Esophagus (tissue), 2 donors: ENCODE results near the gene LRIG3. TPM values are rescaled to one million over a fixed set of nuclear protein-coding genes. Genes with fewer than 3 reads are reported as not detected.
"Not testable (repeated sequence)": the region's sequence is repeated elsewhere in the genome, so short reads cannot be mapped to it uniquely, and the experiment has no call there.

Source experiments
- H3K27ac ChIP-seq, 2 donors: one replicate each; pipeline ENCODE4 v1.5.1; 2013; ENCODE audit warnings: low read depth in 2 of 2, mild to moderate bottlenecking in 2 of 2, inconsistent platforms in 1 of 2, low read length in 1 of 2, moderate library complexity in 1 of 2
- H3K27me3 ChIP-seq, 2 donors: one replicate each; pipeline ENCODE4 v1.6.1; 2013; ENCODE audit warnings: low read length in 2 of 2, control low read depth in 1 of 2, mild to moderate bottlenecking in 1 of 2; ENCODE audit not compliant: insufficient read depth in 2 of 2, control insufficient read depth in 1 of 2
- H3K36me3 ChIP-seq, 2 donors: one replicate each; pipeline ENCODE4 v1.6.1; 2013; ENCODE audit warnings: low read length in 1 of 2; ENCODE audit not compliant: control insufficient read depth in 2 of 2, insufficient read depth in 2 of 2
- H3K4me1 ChIP-seq, 2 donors: one replicate each; pipeline ENCODE4 v1.6.1; 2013; ENCODE audit warnings: low read length in 1 of 2; ENCODE audit not compliant: control insufficient read depth in 2 of 2, insufficient read depth in 2 of 2
- H3K4me3 ChIP-seq, 2 donors: one replicate each; pipeline ENCODE4 v1.5.1; 2013; ENCODE audit warnings: low read length in 2 of 2, mild to moderate bottlenecking in 2 of 2, low read depth in 1 of 2, moderate library complexity in 1 of 2
- H3K9me3 ChIP-seq, 2 donors: one replicate each; pipeline ENCODE4 v1.6.1; 2013; ENCODE audit warnings: mild to moderate bottlenecking in 2 of 2, low read depth in 1 of 2, low read length in 1 of 2, moderate library complexity in 1 of 2; ENCODE audit not compliant: control insufficient read depth in 2 of 2, insufficient read depth in 1 of 2
- WGBS, 2 donors: extraction: QIAGEN DNeasy Blood & Tissue Kit; methylation state at CpG; one replicate each; pipeline ENCODE4 v1.1.7; 2013; 5-methylcytosine and 5-hydroxymethylcytosine counted together
- polyA plus RNA-seq, 2 donors: library from polyadenylated mRNA; stranded (reverse); fragments of 200-250 nt; gene quantifications; one replicate each; pipeline ENCODE4 v1.2.3, GENCODE V29; 2013
- donor health status: healthy with polysubstance abuse.
- donor health status: Bipolar disorder and iron deficiency.

LRIG3 gene
- polyA plus RNA-seq, 2 donors: 9.9 to 13.7 TPM

DNA sequence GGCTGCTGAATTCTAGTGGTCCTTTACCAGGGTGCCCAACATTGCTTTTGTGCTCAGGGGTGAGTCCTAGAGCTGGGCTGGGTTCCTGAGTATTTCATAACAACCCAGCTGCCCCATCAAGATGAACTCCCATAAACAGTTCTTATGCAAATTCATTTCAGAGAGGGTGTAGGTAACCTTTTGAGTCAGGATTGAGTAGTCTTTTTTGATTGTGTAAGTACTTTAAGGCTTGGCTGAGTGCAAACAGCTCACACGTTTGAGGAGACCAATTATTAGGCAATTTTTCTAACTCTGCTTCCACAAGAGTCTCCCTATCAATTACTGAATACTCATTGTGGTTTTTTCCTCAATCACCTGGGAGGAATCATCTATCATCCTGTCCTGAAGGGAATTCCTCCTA lies 63.1 kb downstream of the LRIG3 start:
- H3K9me3 ChIP-seq, H3K36me3 ChIP-seq, H3K27me3 ChIP-seq, H3K4me1 ChIP-seq, H3K4me3 ChIP-seq: not testable (repeated sequence)
- H3K27ac ChIP-seq: peak overlapping the region in 1 of 2 donors; percentile 60
- 10 to 13% methylated on average over 1 of the region's 1 CpG for WGBS, 2 donors

DNA sequence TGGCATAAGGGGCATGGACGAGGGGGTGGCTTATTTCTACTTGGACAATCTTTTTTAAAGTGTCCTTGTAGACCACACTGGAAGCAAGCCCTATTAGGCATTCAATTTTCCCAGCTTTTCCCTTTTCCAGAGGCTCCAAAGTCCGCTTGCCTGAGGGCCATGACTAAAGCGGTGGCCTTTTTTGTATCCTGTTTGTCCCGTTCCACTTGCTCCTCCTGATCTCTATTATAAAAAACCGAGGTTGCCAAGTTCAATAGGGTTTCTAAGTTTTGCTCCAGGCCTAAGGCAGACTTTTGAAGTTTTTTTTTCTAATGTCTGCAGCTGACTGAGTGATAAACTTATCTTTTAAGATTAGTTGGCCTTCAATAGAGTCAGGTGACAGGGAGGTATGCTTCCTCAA lies 64.7 kb downstream of the LRIG3 start:
- 56% methylated on average over 5 of the region's 5 CpGs for WGBS, 2 donors
- H3K36me3 ChIP-seq, H3K9me3 ChIP-seq, H3K27me3 ChIP-seq, H3K4me3 ChIP-seq, H3K4me1 ChIP-seq, H3K27ac ChIP-seq: not testable (repeated sequence)

GRCh38 chr12:58850826-58851225 lies 69.5 kb downstream of the LRIG3 start:
- Histone ChIP-seq H3K27ac (no peak overlapping the region), H3K4me1 (no peaks in the 10 kb centered on the region), H3K27me3 (no peaks in the 10 kb centered on the region), H3K4me3 (no peak overlapping the region), H3K9me3 (no peaks in the 10 kb centered on the region), H3K36me3 (no peaks in the 10 kb centered on the region)
- WGBS, 2 donors: 72 to 73% methylated on average over 3 of the region's 3 CpGs

GRCh38 chr12:58847901-58848600 lies 72.3 kb downstream of the LRIG3 start:
- Histone ChIP-seq H3K27ac (no peak overlapping the region), H3K4me1 (no peaks in the 10 kb centered on the region), H3K4me3 (no peak overlapping the region), H3K27me3 (no peaks in the 10 kb centered on the region), H3K36me3 (no peaks in the 10 kb centered on the region), H3K9me3 (no peaks in the 10 kb centered on the region)
- WGBS, 2 donors: 41 to 45% methylated on average over 5 of the region's 5 CpGs

DNA sequence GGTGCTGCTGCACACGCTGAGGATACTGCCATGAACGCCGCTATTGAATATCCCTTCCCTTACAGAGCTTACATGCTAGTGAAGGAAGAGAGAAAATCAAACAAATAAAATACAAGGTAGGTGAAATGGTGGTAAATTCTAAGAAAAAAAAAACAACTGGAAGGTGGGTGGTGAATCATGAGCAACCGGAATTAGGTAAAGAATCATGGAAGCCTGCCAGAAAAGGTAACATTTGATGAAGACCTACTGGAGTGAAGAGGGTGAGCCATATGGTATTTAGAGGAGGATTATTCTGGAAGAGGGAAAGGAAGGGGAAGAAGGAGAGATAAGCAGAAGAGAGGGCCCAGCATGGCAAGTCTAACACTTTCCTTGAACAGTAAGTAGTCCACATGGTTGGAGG lies 76.1 kb downstream of the LRIG3 start:
- Histone ChIP-seq H3K9me3 (no peaks in the 10 kb centered on the region), H3K4me1 (no peaks in the 10 kb centered on the region)
- 92 to 96% methylated on average over 4 of the region's 4 CpGs for WGBS, 2 donors

GRCh38 chr12:58841058-58841798 lies 79.1 kb downstream of the LRIG3 start:
- Histone ChIP-seq H3K9me3 (no peaks in the 10 kb centered on the region), H3K4me3 (no peak overlapping the region), H3K36me3 (no peaks in the 10 kb centered on the region), H3K27me3 (no peaks in the 10 kb centered on the region), H3K27ac (peak overlapping the region; percentile 21 to 60), H3K4me1 (no peaks in the 10 kb centered on the region)
- 71 to 75% methylated on average over 15 of the region's 15 CpGs for WGBS, 2 donors

More for the DNA sequence above, 76.1 kb downstream of the LRIG3 start:
- Histone ChIP-seq H3K36me3 (no peaks in the 10 kb centered on the region), H3K27me3 (no peaks in the 10 kb centered on the region), H3K27ac (no peak overlapping the region), H3K4me3 (no peak overlapping the region)

DNA sequence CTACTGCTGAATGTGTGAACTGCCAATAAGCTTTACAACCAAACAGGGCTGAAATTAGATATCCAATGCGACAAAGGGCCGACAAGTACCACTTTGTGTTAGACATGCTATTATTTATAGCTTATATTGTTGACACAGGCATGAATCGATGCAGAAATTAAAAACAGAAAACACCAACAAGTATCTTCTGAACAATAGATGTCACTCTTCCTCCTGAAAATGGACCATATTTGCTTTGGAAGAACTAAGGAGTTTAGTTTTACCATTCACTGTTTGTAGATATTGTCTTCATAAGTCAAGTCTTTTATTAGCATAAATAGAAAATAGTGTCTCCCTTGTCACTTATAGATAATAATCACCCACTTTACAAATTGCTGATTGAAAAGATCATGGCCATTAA lies 86.5 kb downstream of the LRIG3 start:
- Histone ChIP-seq H3K4me1 (no peaks in the 10 kb centered on the region), H3K9me3 (no peaks in the 10 kb centered on the region), H3K27me3 (no peaks in the 10 kb centered on the region), H3K27ac (no peak overlapping the region), H3K36me3 (no peaks in the 10 kb centered on the region), H3K4me3 (no peak overlapping the region)
- 43 to 54% methylated on average over 3 of the region's 3 CpGs for WGBS, 2 donors

DNA sequence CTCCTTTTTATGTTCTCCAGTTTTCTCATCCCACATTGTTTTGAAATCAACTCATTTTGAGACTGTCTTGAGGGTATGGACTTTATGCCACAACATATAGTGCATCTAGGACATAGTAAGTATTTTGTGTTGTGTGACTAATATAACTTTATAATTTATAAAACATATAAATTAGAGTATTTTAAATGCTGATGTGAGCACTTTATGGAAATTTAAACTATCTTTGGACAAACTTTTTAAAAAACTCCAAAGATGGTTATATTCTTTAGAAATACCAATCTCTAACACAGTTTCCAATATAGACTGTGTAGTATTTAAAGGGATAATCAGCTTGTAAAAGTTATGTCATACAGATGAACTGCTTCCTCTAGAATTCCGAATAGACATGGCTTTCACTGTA lies 87.4 kb downstream of the LRIG3 start:
- H3K36me3 ChIP-seq: no peaks in the 10 kb centered on the region
- no peaks in the 10 kb centered on the region for H3K9me3 ChIP-seq
- H3K4me1 ChIP-seq: no peaks in the 10 kb centered on the region
- H3K27me3 ChIP-seq: no peaks in the 10 kb centered on the region
- 89 to 90% methylated on average over 1 of the region's 1 CpG for WGBS, 2 donors
- H3K4me3 ChIP-seq: no peak overlapping the region
- H3K27ac ChIP-seq: no peak overlapping the region
